GM20431 (cell line): ENCODE data around the gene MYH15.

ENCODE experiments used
- in situ Hi-C: fragments of 300-500 bp; cut with MseI, MboI; formaldehyde crosslinking; loops from one replicate; pipeline ENCODE4 v1.15.0; 2020; ENCODE audit warnings: low sequenced_read_pairs; ENCODE audit not compliant: unreplicated experiment

Gene MYH15

DNA sequence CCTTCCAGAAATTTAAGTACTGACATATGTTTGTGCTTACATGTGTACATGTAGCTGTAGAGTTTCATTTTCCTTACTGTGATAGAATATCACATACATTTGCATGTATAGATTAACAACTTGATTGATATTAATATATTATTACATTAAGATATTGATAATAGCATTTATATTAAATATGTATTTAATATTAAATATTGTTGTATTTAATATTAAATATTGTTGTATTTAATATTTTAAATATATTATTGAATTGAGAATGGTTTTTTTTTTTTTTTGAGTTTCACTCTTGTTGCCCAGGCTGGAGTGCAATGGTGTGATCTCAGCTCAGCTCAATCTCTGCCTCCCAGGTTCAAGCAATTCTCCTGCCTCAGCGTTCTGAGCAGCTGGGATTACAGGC is 76.5 kb downstream of the MYH15 start:
- in situ Hi-C loops = no loop called here

- in situ Hi-C loops = no loop called here
These were observed 78.0 kb downstream of the MYH15 start for GRCh38 chr3:108432431-108432830.

DNA sequence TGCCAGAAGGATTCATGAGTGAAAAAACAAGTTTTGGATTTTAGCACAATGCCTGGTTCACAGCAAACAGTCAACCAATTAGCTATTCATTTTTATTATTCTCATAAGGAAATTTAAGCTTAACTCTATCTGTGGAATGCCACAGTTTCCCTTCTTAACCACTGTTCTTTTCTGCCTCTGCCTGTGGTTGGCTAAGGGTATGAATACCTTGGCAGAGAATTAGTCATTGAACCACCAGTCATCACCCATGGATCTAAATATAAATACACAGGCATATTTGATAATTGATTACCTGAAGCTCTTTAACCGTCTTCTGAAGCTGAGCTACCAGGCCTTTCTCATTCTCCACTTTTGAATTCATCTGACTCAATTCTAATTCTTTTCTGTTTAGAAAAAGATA is 79.9 kb downstream of the MYH15 start:
- in situ Hi-C loops = no loop called here

DNA sequence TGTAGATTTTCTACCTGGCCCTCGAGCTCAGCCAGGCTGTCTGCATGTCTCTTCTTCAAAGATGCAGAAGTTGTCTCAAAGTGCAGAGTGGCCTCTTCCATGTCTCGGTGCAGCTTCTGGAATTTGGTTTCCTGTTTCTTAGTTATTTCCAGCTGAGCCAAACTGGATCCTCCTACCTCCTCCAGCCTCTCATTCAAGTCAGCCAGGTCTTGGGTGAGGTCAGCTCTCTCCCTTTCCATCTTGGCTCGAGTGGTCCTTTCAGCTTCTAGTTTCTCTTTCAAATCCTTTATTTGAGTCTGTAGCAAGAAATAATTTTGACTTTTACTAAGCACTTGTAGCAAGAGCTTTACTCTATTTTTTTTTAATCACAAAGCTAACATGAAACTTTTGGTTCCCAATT is 81.8 kb downstream of the MYH15 start:
- in situ Hi-C loops = no loop called here

DNA sequence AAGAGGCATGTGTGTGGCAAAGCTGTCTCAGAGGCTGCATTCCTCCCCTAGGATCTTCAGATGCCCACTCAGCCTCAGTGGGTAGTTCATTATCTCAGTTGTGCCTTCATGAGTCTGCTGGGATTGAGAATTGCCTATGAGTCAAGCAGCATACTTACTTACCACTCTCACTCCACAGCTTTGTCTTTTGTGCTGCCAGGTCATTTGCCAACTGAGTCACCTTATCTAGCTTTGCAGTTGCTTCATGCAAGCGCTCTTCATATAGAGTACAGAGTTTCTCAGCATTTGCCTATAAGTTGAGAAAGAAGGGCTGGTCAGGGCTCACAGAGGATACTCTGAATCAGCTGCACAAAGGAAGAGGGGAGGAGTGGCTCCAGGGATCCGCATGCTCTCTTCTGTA is 89.5 kb downstream of the MYH15 start:
- in situ Hi-C loops = no loop called here

GRCh38 chr3:108416111-108416869 is 94.1 kb downstream of the MYH15 start:
- in situ Hi-C loops = no loop called here

DNA sequence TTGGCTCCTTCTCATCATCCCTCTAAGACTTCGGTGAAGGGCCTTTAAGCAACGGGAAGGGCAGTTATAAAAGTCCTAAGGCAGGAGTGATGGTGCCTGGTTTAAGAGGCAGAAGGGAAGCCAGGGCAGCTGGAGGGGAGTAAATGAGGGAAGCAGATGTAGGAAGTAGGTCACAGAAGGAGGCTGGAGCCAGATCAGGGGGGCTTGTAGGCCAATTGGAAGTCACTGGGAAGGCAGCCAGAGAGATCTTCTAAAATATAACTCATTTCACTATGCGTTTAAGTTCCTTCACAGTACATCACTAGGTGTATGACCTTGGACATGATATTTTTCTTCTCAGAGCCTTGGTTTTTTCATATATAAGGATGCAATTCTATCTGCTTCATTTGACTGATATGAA is 94.7 kb downstream of the MYH15 start:
- in situ Hi-C loops = no loop called here

- in situ Hi-C loops = no loop called here
These were observed 96.4 kb downstream of the MYH15 start for GRCh38 chr3:108414007-108414406.

GRCh38 chr3:108412121-108412750 is 98.2 kb downstream of the MYH15 start:
- in situ Hi-C loops = no loop called here

- in situ Hi-C loops = no loop called here
These were observed 99.8 kb downstream of the MYH15 start for GRCh38 chr3:108410531-108410984.

DNA sequence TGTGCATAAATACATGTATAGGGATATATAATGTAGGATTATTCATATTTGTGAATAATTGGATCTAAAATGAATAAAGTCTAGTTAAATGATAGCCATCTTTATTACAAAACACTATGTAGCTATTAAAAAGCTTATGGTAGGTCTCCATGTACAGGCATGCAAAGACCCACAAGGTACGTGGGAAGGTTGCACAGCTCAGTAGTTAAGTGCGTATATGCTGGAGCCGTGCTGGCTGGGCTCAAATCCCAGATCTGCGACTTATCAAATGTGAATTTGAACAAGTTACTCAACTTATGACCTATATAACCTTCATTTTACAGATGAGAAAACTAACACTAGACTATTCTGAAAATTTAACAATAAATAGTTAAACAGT is 100.6 kb downstream of the MYH15 start:
- in situ Hi-C loops = no loop called here

DNA sequence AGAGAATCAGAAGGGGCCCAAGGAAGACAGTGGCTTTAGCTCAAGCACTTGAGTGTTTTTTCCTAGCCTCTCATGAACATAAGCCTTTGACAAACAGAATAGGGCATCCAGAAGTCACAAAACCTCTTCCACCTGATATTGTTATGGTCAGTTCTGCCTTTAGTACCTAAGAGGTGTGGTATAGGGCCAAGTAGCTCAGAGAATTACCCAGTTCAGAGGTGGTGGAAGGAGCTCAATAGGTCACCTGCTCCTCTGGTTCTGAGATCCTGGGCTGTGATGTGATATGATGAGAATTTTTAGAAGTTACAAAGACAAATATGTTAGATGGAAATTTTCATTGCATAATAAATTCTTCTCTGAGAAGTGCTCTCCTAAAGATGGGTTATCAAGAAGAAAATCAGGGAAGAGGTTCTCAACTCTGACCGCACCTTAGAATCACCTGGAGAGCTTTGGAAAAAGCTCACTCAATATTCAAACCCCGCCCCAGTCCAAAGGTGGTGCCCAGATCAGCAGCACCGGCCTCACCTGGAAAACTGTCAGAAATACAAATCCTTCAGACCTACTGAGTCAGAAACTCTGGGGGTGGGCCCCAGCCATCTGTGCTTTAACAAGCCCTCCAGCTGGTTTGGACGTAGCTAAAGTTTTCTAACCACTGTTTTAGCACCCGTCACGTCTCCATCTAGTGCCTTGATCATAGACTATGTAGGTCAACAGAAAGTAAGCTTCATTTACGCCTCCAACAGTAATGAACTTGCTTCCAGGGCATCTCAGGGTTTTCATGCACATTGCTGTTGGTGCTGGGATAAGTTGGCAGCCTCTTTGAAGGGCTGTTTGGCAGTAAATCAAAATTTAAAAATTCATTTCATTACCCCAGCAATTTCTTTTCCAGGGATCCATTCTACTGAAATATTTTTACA is 101.3 kb downstream of the MYH15 start:
- in situ Hi-C loops = no loop called here

DNA sequence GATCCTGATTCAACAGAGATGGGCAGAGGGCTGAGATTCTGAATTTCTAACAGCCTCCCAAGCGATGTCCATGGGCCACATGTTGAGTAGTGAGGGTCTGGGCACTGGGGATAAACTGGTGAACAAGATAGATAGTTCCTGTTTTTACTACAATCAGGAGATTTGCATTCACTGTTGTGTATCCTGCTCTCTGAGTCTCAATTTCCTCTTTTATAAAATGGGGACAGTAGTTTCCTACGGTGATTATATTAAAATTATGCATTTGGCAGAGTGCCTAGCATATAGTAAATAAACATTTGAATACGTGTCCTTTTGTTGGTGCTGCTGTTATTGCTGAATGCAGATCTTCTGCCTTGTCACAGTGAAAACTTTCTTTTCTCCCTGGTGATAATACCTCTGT is 102.5 kb downstream of the MYH15 start:
- in situ Hi-C loops = no loop called here

DNA sequence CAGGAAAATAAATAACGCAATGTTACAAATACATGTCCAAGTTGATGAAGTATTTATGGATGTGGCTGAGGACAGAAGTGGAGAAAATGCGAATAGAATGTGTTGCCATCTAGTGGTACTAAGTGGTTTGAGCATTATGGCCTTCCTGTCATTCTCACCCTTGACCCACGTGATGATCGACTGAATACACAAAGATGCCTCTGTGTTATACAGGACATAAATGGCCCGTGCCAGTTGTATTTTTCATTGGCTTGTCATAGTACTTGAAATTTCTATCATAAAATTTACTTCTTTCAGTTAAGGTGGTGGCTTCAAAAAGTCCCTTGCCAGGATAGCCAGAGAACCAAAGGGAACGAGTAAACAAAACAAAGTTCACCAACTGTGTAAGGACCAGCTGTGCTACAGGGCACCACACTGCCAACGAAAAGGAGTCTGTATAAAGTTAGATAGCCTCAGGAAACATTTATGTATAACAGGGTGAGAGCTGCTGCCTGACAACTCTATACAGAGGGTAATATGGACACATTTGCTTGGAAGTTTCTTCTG is 103.7 kb downstream of the MYH15 start:
- in situ Hi-C loops = no loop called here

- in situ Hi-C loops = no loop called here
These were observed 104.2 kb downstream of the MYH15 start for GRCh38 chr3:108406063-108406660.

DNA sequence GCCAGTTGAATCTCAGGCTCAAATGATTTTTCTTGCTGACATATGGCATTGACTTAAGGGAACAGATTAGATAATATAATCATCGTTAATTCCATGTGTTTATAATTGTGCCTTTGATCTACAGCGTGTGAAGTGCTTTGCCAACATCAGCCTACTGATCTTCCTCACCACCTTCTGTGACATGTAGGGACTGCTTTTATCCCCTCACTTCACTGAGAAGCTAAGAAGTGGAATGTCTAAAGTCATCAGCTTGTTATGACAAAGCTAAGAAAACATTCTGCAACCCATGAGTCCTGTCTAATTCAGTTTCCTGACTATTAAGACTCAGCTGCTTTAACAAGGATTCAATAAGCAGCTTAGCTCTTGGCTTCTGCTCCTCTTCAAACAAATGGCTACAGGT is 106.0 kb downstream of the MYH15 start:
- in situ Hi-C loops = no loop called here

DNA sequence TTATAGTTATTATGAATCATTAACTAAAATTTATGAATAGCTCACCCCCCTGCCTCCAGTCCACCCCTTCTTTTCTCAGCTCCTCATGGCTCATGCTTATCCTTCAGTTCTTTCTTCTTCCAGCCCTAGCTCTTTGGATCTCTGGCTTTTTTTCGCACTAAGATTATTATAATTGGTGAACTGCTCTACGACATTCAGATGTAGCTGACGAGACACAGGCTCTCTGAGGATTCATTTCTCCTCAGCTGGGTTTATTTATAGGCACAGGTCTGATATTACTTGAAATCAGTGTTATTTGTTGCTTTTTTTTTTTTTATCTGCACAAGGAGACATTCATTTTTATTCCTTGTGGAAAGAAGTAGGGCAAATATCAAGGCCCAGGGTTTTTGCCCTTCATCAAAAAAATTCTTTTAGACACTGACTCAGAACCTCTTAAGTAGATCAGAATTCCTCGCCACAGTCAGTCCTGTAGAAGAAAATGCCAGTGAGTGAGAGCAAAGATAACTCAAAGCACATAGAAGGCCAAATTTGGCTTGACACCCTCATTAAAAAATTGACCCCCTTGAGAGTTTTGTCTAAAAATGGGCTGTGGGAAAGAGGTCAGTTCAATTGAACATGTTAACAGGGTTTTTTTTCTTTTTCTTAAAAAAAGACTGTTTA is 106.6 kb downstream of the MYH15 start:
- in situ Hi-C loops = no loop called here

- in situ Hi-C loops = no loop called here
These were observed 107.2 kb downstream of the MYH15 start for GRCh38 chr3:108403198-108403597.

DNA sequence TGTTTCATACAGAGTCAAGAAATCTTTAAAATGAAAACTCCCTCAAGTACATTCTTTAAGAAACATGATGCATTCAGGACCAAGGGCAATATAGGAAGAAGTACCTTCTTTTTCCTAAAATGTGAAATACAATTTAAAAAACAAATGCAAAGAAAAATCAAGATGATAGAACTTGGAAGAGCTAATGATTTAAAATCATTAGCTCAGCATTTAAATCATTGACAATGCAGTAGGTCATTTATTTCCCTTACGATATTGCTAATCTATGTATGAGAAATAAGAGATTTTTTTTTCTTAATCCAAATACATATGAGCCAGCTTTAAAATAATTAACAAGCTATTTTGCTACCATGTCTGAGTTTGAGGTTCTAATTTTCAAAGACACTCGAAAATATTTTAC is 108.6 kb downstream of the MYH15 start:
- in situ Hi-C loops = no loop called here

- in situ Hi-C loops = no loop called here
These were observed 111.9 kb downstream of the MYH15 start for GRCh38 chr3:108398510-108398909.
